ENCODE results near the gene CRYBG2. TPM values are rescaled to one million over a fixed set of nuclear protein-coding genes. Genes with fewer than 3 reads are reported as not detected.
A peak's percentile ranks its signal among the peaks of the same experiment; 100 is the strongest.

The CRYBG2 gene
- total RNA-seq, 2 donors from 2014 or later: 9.0 to 15.1 TPM

DNA sequence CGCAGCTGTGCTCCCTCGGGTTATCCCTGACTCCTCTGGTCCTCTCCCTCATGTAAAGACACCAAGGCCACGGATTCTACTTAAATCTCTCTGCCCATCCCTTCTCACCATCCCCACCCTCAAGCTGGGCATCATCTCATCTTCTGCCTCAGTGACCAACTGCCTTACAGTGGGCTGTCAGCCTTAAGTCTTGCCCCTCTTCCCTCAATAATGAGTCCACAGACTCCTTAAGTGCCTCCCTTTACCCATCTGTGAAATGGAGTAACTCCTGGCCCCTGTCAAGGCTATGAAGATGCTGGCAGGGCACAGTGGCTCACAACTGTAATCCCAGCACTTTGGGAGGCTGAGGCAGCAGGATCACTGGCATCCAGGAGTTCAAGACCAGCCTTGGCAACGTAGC, 62.0 kb downstream of the CRYBG2 start:
- no peaks in the 10 kb centered on the region for H3K27me3 Mint-ChIP-seq (ENCODE audit: insufficient read depth)
- TF ChIP-seq CTCF (conservative IDR thresholded peaks at IDR 0.05): no peak
- Histone ChIP-seq H3K9ac (ENCODE audit: extremely low read depth, low read length, poor library complexity, severe bottlenecking) (no peak overlapping the region), H3K4me1 (ENCODE audit: control insufficient read depth, insufficient read depth, low read length) (no peaks in the 10 kb centered on the region), H3K9me3 (ENCODE audit: control insufficient read depth, low read length) (no peaks in the 10 kb centered on the region), H3K36me3 (ENCODE audit: control insufficient read depth, insufficient read depth, low read length) (no peaks in the 10 kb centered on the region), H3K27me3 (ENCODE audit: control insufficient read depth, insufficient read depth, low read length, poor library complexity, severe bottlenecking) (no peaks in the 10 kb centered on the region), H3K27ac (ENCODE audit: low read depth, low read length) (no peak overlapping the region), H3K4me3 (ENCODE audit: low read length) (no peak overlapping the region)
- no peak overlapping the region for H3K4me3 Mint-ChIP-seq
- DNase-seq: no peak
- peaks cover 8% of the 10 kb centered on the region for H3K36me3 Mint-ChIP-seq (ENCODE audit: low read depth)
- 95 to 96% methylated on average over 4 of the region's 4 CpGs for WGBS, 2 experiments (ENCODE audit: insufficient coverage in 1 of 2, insufficient read length in 1 of 2)
- peaks cover 14% of the 10 kb centered on the region for H3K4me1 Mint-ChIP-seq
- no peak overlapping the region for H3K27ac Mint-ChIP-seq
- H3K9me3 Mint-ChIP-seq: no peaks in the 10 kb centered on the region

GRCh38 chr1:26291433-26291832, 62.5 kb downstream of the CRYBG2 start:
- H3K4me1 ChIP-seq (ENCODE audit: control insufficient read depth, insufficient read depth, low read length): no peaks in the 10 kb centered on the region
- Mint-ChIP-seq H3K4me1 (peaks cover 14% of the 10 kb centered on the region), H3K27ac (no peak overlapping the region), H3K9me3 (no peaks in the 10 kb centered on the region), H3K36me3 (ENCODE audit: low read depth) (peaks cover 8% of the 10 kb centered on the region), H3K27me3 (ENCODE audit: insufficient read depth) (no peaks in the 10 kb centered on the region), H3K4me3 (no peak overlapping the region)
- no peaks in the 10 kb centered on the region for H3K27me3 ChIP-seq (ENCODE audit: control insufficient read depth, insufficient read depth, low read length, poor library complexity, severe bottlenecking)
- no peak overlapping the region for H3K27ac ChIP-seq (ENCODE audit: low read depth, low read length)
- no peak overlapping the region for H3K4me3 ChIP-seq (ENCODE audit: low read length)
- WGBS, 2 experiments (ENCODE audit: insufficient coverage in 1 of 2, insufficient read length in 1 of 2): 93 to 99% methylated on average over 2 to 3 of the region's 3 CpGs
- TF ChIP-seq CTCF (conservative IDR thresholded peaks at IDR 0.05): no peak
- no peaks in the 10 kb centered on the region for H3K36me3 ChIP-seq (ENCODE audit: control insufficient read depth, insufficient read depth, low read length)
- H3K9me3 ChIP-seq (ENCODE audit: control insufficient read depth, low read length): no peaks in the 10 kb centered on the region
- H3K9ac ChIP-seq (ENCODE audit: extremely low read depth, low read length, poor library complexity, severe bottlenecking): no peak overlapping the region
- no peak for DNase-seq

GRCh38 chr1:26290882-26291261, 63.1 kb downstream of the CRYBG2 start:
- Histone ChIP-seq H3K27me3 (ENCODE audit: control insufficient read depth, insufficient read depth, low read length, poor library complexity, severe bottlenecking) (no peaks in the 10 kb centered on the region), H3K4me1 (ENCODE audit: control insufficient read depth, insufficient read depth, low read length) (no peaks in the 10 kb centered on the region), H3K27ac (ENCODE audit: low read depth, low read length) (peak overlapping the region; percentile 68), H3K9ac (ENCODE audit: extremely low read depth, low read length, poor library complexity, severe bottlenecking) (no peak overlapping the region), H3K36me3 (ENCODE audit: control insufficient read depth, insufficient read depth, low read length) (no peaks in the 10 kb centered on the region), H3K4me3 (ENCODE audit: low read length) (no peak overlapping the region), H3K9me3 (ENCODE audit: control insufficient read depth, low read length) (no peaks in the 10 kb centered on the region)
- peak; percentile 65 for DNase-seq
- H3K4me3 Mint-ChIP-seq: no peak overlapping the region
- H3K27ac Mint-ChIP-seq: peak overlapping the region; percentile 61
- H3K4me1 Mint-ChIP-seq: peaks cover 14% of the 10 kb centered on the region
- TF ChIP-seq CTCF (conservative IDR thresholded peaks at IDR 0.05): no peak
- H3K27me3 Mint-ChIP-seq (ENCODE audit: insufficient read depth): no peaks in the 10 kb centered on the region
- H3K36me3 Mint-ChIP-seq (ENCODE audit: low read depth): peaks cover 5% of the 10 kb centered on the region
- no peaks in the 10 kb centered on the region for H3K9me3 Mint-ChIP-seq
- 76% methylated on average over 11 of the region's 11 CpGs; no CpG with 5 or more reads in 1 of the 2 experiments for WGBS, 2 experiments (ENCODE audit: insufficient coverage in 1 of 2, insufficient read length in 1 of 2)
